ENCODE results near the gene GRP.
"Not testable (repeated sequence)": the region's sequence is repeated elsewhere in the genome, so short reads cannot be mapped to it uniquely, and the experiment has no call there.

The GRP gene

GRCh38 chr18:59229191-59229590 lies 9.2 kb downstream of the GRP start:
- no peak for DNase-seq (ENCODE audit: low read depth, low spot score)

DNA sequence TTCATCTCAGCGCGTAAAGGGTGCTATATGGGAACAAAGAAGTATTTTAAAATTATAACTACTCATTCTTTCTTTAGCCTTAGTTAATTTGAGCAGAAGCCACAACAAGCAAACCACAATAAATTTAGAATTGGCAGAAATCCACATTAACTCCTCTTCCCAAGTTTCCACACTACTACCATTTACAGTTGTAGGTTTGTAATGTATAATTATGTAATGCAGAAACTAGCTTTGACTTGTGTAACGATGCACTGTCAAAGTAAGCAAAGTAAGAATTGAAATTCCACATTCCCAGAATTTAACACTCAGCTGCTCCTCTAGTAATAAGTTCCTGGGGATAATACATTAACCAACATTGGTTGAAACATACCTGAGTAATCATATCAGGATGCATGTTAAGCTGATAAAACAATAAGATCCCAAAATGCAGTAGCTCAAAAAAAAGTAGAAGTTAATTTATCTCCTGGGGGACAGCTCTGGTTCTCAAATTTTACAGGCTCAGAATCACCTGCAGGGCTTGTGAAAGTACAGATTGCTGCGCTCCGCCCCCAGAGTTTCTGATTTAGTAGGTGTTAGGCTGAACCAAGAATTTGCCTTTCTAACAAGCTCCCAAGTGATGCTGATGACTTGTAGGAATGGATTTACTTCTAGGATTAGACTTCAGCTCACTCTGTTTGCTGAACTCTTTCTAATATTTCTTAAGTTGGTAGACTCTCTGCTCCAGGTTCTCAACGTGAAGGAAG lies 9.9 kb downstream of the GRP start:
- DNase-seq (ENCODE audit: low read depth, low spot score): no peak

DNA sequence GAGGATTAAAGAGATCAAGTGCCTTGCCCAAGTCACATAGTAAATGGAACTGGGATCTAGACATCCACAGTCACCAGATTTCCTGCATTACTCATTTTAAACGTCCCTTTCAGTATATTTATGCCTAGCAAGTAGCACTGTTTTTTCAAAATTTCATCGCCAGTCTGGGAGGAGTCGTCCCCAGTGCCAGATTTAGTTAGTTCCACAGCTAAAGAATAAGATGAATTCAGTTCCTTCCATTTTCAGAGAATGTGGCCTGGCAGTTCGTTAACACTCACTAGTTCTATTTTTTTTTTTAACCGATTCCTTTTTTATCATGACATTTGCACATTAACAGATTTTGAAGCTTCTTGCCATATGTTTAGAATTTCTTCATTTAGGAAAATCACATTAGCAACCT lies 11.2 kb downstream of the GRP start:
- no peak for DNase-seq (ENCODE audit: low read depth, low spot score)

GRCh38 chr18:59231877-59232276 lies 11.9 kb downstream of the GRP start:
- no peak for DNase-seq (ENCODE audit: low read depth, low spot score)

GRCh38 chr18:59232309-59233016 lies 12.5 kb downstream of the GRP start:
- DNase-seq (ENCODE audit: low read depth, low spot score): no peak

GRCh38 chr18:59233017-59233410 lies 13.1 kb downstream of the GRP start:
- no peak for DNase-seq (ENCODE audit: low read depth, low spot score)

- DNase-seq (ENCODE audit: low read depth, low spot score): no peak
Measured at GRCh38 chr18:59238385-59238784, 18.4 kb downstream of the GRP start.

DNA sequence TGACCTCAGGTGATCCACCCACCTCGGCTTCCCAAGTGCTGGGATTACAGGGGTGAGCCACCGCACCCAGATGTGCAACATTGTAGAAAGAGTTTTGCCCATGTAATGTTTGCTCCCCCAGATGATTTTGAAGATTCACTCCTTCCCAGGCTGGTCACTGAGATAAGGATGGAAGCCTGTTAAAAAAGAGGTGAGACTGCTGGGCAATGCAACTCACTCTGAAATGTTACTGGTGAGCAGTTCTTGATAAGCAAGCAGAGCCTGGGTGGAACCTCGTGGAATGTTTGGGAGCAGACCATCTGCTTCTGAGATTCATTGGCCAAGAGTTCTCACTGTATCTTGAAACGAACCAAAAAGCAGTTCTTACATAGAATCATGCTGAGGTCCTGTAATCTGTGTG lies 19.7 kb downstream of the GRP start:
- no peak for DNase-seq (ENCODE audit: low read depth, low spot score)

GRCh38 chr18:59242906-59243305 lies 22.9 kb downstream of the GRP start:
- DNase-seq (ENCODE audit: low read depth, low spot score): no peak

GRCh38 chr18:59246796-59247195 lies 26.8 kb downstream of the GRP start:
- no peak for DNase-seq (ENCODE audit: low read depth, low spot score)

DNA sequence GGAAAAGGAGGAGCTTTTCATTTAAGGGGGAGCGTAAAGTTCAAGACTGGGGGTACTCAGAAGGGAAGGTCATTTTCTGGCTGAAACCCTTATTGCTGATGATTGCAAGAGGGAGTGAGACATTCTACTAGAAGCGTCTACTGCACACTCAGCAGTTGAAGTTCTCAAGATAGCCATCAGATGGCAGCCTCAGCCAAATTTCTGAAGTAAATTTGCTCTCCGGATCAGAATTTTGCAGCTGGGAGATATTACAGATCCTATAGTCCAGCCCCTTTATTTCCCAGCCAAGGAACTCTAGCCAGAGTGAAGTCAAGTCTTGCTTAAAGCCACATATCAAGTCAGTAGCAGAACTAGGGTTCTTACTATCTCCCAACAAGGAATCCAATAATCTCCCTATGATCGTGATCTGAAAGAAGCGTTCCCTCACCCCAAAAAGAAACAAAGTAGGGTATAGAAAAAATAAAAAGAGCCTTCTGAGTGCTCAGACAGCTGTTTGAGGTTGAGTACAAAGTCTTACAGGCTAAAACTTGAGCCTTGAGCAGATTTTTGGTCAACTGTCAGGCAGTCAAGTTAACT lies 29.3 kb downstream of the GRP start:
- DNase-seq (ENCODE audit: low read depth, low spot score): peak; percentile 67

DNA sequence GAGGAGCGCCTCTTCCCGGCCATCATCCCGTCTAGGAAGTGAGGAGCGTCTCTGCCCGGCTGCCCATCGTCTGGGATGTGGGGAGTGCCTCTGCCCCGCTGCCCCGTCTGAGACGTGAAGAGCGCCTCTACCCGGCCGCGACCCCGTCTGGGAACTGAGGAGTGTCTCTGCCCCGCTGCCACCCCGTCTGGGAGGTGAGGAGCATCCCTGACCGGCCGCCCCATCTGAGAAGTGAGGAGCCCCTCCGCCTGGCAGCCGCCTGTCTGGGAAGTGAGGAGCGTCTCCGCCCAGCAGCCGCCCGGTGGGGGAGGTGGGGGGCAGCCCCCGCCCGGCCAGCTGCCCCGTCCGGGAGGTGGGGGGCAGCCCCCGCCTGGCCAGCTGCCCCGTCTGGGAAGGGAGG lies 35.5 kb downstream of the GRP start:
- not testable (repeated sequence) for DNase-seq (ENCODE audit: low read depth, low spot score)

DNA sequence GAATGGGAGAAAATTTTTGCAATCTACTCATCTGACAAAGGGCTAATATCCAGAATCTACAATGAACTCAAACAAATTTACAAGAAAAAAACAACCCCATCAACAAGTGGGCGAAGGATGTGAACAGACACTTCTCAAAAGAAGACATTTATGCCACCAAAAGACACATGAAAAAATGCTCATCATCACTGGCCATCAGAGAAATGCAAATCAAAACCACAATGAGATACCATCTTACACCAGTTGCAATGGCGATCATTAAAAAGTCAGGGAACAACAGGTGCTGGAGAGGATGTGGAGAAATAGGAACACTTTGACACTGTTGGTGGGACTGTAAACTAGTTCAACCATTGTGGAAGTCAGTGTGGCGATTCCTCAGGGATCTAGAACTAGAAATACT lies 41.9 kb downstream of the GRP start:
- DNase-seq (ENCODE audit: low read depth, low spot score): not testable (repeated sequence)

DNA sequence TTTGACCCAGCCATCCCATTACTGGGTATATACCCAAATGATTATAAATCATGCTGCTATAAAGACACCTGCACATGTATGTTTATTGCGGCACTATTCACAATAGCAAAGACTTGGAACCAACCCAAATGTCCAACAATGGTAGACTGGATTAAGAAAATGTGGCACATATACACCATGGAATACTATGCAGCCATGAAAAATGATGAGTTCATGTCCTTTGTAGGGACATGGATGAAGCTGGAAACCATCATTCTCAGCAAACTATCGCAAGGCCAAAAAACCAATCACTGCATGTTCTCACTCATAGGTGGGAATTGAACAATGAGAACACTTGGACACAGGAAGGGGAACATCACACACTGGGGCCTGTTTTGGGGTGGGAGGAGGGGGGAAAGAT lies 42.3 kb downstream of the GRP start:
- DNase-seq (ENCODE audit: low read depth, low spot score): not testable (repeated sequence)

GRCh38 chr18:59263661-59264060 lies 43.7 kb downstream of the GRP start:
- no peak for DNase-seq (ENCODE audit: low read depth, low spot score)

GRCh38 chr18:59264121-59264571 lies 44.2 kb downstream of the GRP start:
- no peak for DNase-seq (ENCODE audit: low read depth, low spot score)

DNA sequence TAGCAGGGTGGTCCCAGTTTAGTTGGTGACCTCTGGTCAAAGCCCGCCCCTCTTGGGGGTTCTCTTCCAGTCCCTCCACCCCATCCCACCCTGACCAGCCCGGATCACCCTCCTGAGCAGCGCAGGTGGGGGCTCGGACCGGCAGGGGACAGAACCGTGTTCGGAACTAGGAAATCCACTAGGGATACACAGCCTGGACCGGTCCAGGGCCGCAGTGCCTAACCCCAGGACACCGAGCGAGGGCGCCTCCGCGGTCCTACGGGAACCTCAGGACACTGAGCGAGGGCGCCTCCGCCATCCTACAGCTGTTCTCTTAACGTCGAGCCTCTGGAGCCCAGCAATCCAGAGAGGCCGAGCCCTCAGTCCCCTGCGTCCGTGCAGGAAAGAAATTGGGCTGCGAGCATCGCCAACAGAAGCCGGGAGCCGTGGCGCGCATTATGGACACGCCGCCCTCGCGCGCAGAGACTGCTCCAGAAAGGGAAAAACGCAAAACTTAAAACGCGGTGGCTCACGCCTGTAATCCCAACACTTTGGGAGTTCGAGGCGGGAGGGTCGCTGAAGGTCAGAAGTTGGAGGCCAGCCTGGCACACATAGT lies 44.8 kb downstream of the GRP start:
- DNase-seq (ENCODE audit: low read depth, low spot score): no peak

DNA sequence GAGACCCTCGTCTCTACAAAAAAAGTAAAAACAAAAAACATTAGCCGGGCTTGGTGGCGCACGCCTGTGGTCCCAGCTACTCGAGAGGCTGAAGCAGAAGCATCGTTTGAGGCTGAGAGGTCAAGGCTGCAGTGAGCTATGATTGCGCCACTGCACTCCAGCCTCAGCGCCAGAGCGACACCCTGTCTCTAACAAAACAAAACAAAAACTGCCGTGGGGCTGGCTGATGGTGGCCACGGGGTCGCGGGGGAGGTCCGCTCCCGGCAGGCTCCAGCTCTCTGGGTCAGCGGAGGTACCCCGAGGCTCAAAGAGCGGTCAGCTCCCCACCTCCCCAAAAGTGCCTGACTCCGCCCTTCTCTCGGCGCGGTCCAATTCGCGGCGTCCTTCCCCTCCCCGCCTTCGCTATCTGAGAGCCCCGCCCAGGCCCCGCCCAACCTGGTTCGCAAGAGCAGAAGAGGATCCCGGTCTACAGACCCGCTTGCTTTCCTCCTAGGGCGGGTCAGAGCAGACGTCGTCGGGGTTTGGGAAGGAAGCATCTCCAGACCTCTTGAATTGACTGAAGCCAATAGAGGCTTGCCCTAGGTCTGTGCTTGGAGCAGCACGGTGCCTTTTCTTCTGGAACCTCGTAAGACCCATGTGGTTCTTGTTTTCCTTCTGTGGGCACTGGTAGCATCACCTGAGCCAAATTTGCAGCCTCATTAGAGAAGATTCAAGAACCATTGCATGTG lies 45.5 kb downstream of the GRP start:
- no peak for DNase-seq (ENCODE audit: low read depth, low spot score)

- DNase-seq (ENCODE audit: low read depth, low spot score): no peak
Measured at GRCh38 chr18:59265974-59266369, 46.0 kb downstream of the GRP start.

GRCh38 chr18:59266459-59266858 lies 46.5 kb downstream of the GRP start:
- no peak for DNase-seq (ENCODE audit: low read depth, low spot score)

GRCh38 chr18:59266886-59267502 lies 47.0 kb downstream of the GRP start:
- DNase-seq (ENCODE audit: low read depth, low spot score): no peak
